SU-DHL-6 (cell line): Measurements from ENCODE around the gene FAM240A.

Source experiments
- H2AFZ ChIP-seq: fragments of 200-600 bp; sonication (generic); 2 replicates; pipeline ENCODE4 v1.6.1; 2014; ENCODE audit warnings: low read depth, mild to moderate bottlenecking, moderate library complexity, mixed read lengths, antibody characterized with exemption, low read length; ENCODE audit not compliant: severe bottlenecking
- H3F3A ChIP-seq: fragments of 200-600 bp; shearing (Covaris generic); 2 replicates; pipeline ENCODE4 v1.6.0; 2016; ENCODE audit warnings: antibody characterized with exemption, mild to moderate bottlenecking; ENCODE audit not compliant: insufficient read depth
- H3K27ac ChIP-seq: fragments of 200-600 bp; sonication (generic); 2 replicates; pipeline ENCODE4 v1.5.1; 2016; ENCODE audit warnings: low read depth, mild to moderate bottlenecking, low read length, moderate library complexity, mixed read lengths
- H3K27me3 ChIP-seq: fragments of 200-600 bp; sonication (generic), shearing (Covaris generic); 2 replicates; pipeline ENCODE4 v1.6.0; 2014; ENCODE audit warnings: mild to moderate bottlenecking, low read length
- H3K36me3 ChIP-seq: fragments of 200-600 bp; sonication (generic); 2 replicates; pipeline ENCODE4 v1.6.1; 2014; ENCODE audit warnings: mild to moderate bottlenecking, low read length, mixed read lengths
- H3K4me2 ChIP-seq: fragments of 300-600, 200-600 bp; shearing (Covaris generic), sonication (generic); 2 replicates; pipeline ENCODE4 v1.6.0; 2014; ENCODE audit warnings: low read length, low read depth, mild to moderate bottlenecking; ENCODE audit not compliant: poor library complexity, severe bottlenecking
- H3K4me3 ChIP-seq: fragments of 200-600 bp; sonication (generic); 2 replicates; pipeline ENCODE4 v1.5.1; 2014; ENCODE audit warnings: antibody characterized with exemption, low read length, mild to moderate bottlenecking, mixed read lengths; ENCODE audit not compliant: insufficient read depth, poor library complexity, severe bottlenecking
- H3K79me2 ChIP-seq: fragments of 200-600 bp; sonication (generic); 2 replicates; pipeline ENCODE4 v1.6.1; 2014; ENCODE audit warnings: mild to moderate bottlenecking, low read length, moderate library complexity; ENCODE audit not compliant: insufficient read depth
- H3K9ac ChIP-seq: fragments of 200-600 bp; sonication (generic); 2 replicates; pipeline ENCODE4 v1.7.0; 2014; ENCODE audit warnings: mild to moderate bottlenecking, low read length
- H3K9me2 ChIP-seq: fragments of 200-600 bp; sonication (generic); replicated peaks from 2 replicates; pipeline ENCODE4 v1.6.1; 2014; ENCODE audit warnings: low read length; ENCODE audit not compliant: insufficient read depth
- H3K9me3 ChIP-seq: fragments of 200-600 bp; sonication (generic); 2 replicates; pipeline ENCODE4 v1.6.1; 2014; ENCODE audit warnings: low read length, mixed read lengths; ENCODE audit not compliant: insufficient read depth
- H4K20me1 ChIP-seq: fragments of 200-600 bp; sonication (generic); 2 replicates; pipeline ENCODE4 v1.6.1; 2014; ENCODE audit warnings: low read depth, mild to moderate bottlenecking, antibody characterized with exemption, low read length, moderate library complexity, mixed read lengths
- CTCF ChIP-seq: fragments of 200-600 bp; sonication (generic); IDR thresholded peaks from one replicate; pipeline ENCODE4 v1.5.1; 2017; ENCODE audit warnings: antibody characterized with exemption, mild to moderate bottlenecking, low read length, moderate library complexity; ENCODE audit not compliant: insufficient read depth, poor library complexity, severe bottlenecking
- EZH2phosphoT487 ChIP-seq: fragments of 200-600 bp; sonication (generic), shearing (Covaris generic); conservative IDR thresholded peaks from 2 replicates; pipeline ENCODE4 v1.6.1; 2018; ENCODE audit warnings: mild to moderate bottlenecking, antibody characterized with exemption, low read length, moderate library complexity, mixed read lengths

The FAM240A gene

GRCh38 chr3:46664188-46664970, 52.1 kb downstream of the FAM240A start:
- H2AFZ ChIP-seq = no peak overlapping the region
- H3K9me2 ChIP-seq = no peaks in the 10 kb centered on the region

GRCh38 chr3:46664971-46665762, 52.8 kb downstream of the FAM240A start:
- H2AFZ ChIP-seq = no peak overlapping the region
- H3K9me2 ChIP-seq = no peaks in the 10 kb centered on the region
- TF ChIP-seq EZH2phosphoT487 (no peak), CTCF (no peak)
- no peak overlapping the region for H3K4me2 ChIP-seq
- H3K4me3 ChIP-seq = no peak overlapping the region
- H3K36me3 ChIP-seq = no peaks in the 10 kb centered on the region
- no peaks in the 10 kb centered on the region for H3F3A ChIP-seq
- no peaks in the 10 kb centered on the region for H3K79me2 ChIP-seq
- no peaks in the 10 kb centered on the region for H3K9me3 ChIP-seq
- no peak overlapping the region for H3K27ac ChIP-seq
- H3K27me3 ChIP-seq = no peaks in the 10 kb centered on the region
- no peak overlapping the region for H3K9ac ChIP-seq
- H4K20me1 ChIP-seq = no peaks in the 10 kb centered on the region

More at GRCh38 chr3:46664188-46664970, 52.1 kb downstream of the FAM240A start:
- Histone ChIP-seq H4K20me1 (no peaks in the 10 kb centered on the region), H3F3A (no peaks in the 10 kb centered on the region), H3K4me3 (no peak overlapping the region), H3K27me3 (no peaks in the 10 kb centered on the region), H3K36me3 (no peaks in the 10 kb centered on the region), H3K9me3 (no peaks in the 10 kb centered on the region), H3K9ac (no peak overlapping the region), H3K79me2 (no peaks in the 10 kb centered on the region), H3K27ac (no peak overlapping the region), H3K4me2 (no peak overlapping the region)
- TF ChIP-seq EZH2phosphoT487 = no peak
- TF ChIP-seq CTCF = no peak

- Histone ChIP-seq H2AFZ (no peak overlapping the region), H3K9me3 (no peaks in the 10 kb centered on the region), H3K36me3 (no peaks in the 10 kb centered on the region), H3K9ac (no peak overlapping the region), H3K4me3 (no peak overlapping the region), H3K27me3 (no peaks in the 10 kb centered on the region), H3K27ac (no peak overlapping the region), H3F3A (no peaks in the 10 kb centered on the region), H3K79me2 (no peaks in the 10 kb centered on the region), H3K9me2 (no peaks in the 10 kb centered on the region), H4K20me1 (no peaks in the 10 kb centered on the region), H3K4me2 (no peak overlapping the region)
- TF ChIP-seq EZH2phosphoT487 = no peak
- TF ChIP-seq CTCF = no peak
Measured at GRCh38 chr3:46665763-46666452, 53.6 kb downstream of the FAM240A start.
